ENCODE measurements around the gene OPCML. TPM values are rescaled to one million over a fixed set of nuclear protein-coding genes. Genes with fewer than 3 reads are reported as not detected.

OPCML gene
- total RNA-seq, 2 experiments from 2014 or later = not detected

DNA sequence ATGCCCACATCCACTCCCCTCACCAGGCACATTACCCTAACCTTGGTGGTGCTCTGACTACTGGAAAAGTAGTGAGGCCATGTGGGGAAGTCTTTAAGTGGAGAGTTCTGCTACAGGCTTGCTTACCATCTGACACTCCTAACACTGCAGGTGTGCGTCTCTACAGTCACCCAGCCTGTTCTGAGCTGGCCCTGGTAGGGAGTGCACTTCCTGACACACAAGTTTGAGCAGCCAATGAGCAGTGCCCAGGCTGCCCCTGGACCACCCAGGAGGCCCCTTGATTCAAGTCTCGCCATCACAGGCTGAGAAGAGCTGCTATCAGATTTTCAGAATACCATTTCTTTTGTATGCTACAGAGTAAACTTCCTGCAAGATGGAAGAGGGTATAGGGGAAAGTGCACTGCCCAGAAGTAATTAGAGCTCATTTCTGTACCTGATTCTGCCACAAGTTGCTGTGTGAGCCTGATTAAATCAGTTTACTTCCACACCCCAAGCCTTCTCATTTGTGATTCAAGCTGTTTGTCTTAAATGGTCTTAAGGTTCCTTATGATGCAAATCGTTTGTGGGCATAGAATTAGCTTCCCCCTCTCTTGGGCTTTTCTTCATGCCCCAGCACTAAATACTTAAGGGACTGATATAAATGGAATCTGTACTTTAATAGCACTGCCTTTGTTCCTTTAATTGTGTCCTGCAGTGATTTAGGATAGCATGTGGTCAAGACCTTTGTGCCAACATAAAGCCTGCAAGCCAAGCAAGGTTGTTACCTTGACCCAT, 22.2 kb downstream of the OPCML start:
- intact Hi-C loops (cut with DNase I, micrococcal nuclease) = no loop called here
- no peaks in the 10 kb centered on the region for H3K27me3 Mint-ChIP-seq
- no peak overlapping the region for H3K27ac Mint-ChIP-seq
- ATAC-seq = no peak
- H3K36me3 Mint-ChIP-seq (ENCODE audit: low read depth) = no peaks in the 10 kb centered on the region
- ChIA-PET CTCF (no interaction called here), POLR2A (interaction anchor here (0.6 kb wide), 1 partner anchor 288 kb away, joined by 3 read pairs; no protein-coding TSS in a partner anchor)
- H3K9me3 Mint-ChIP-seq (ENCODE audit: low read depth) = no peaks in the 10 kb centered on the region
- no peak overlapping the region for H3K4me3 Mint-ChIP-seq
- H3K4me1 Mint-ChIP-seq = no peaks in the 10 kb centered on the region
- no peak for DNase-seq

DNA sequence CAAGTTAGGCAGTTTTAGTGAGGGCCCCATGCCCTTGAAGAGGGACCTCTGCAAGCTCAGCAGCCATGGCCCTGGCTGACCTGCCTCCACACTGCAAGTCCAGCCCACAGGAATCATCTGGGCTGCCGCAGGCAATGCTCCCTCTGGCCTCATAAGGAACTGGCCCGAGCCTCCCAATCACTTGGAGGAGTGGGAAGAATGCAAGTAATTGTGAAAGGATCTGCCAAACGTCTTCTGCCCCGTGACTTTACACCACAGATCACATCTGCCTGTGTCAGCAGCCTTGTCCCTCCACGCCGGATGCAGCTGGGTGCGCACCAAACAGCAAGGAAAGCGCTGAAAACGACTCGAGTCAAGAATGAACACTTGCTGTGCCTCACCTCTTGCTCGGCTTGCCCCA, 23.8 kb downstream of the OPCML start:
- H3K27me3 Mint-ChIP-seq = no peaks in the 10 kb centered on the region
- CTCF ChIA-PET = no interaction called here
- intact Hi-C loops (cut with DNase I, micrococcal nuclease) = no loop called here

DNA sequence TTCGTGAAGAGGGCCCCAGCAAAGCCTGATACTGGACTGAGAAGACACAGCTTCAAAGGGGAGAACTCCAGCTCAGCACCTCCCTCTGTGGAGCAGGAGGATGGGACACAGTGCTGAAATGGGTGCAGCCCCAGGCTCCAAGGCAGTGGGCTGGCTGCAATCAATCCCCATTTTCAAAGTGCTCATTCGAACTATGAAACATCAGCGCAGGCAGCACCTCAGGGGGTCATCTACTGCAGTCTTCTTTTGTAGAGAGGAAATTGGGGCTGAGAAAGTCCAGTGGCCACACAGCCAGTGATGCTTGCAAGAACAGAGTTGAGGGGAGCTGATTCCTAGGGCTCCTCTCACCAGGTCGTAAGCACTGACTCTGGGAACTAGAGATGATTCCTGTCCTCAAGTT, 25.1 kb downstream of the OPCML start:
- Mint-ChIP-seq H3K27me3 (no peaks in the 10 kb centered on the region), H3K4me3 (no peak overlapping the region), H3K36me3 (ENCODE audit: low read depth) (no peaks in the 10 kb centered on the region), H3K27ac (no peak overlapping the region), H3K9me3 (ENCODE audit: low read depth) (no peaks in the 10 kb centered on the region), H3K4me1 (no peaks in the 10 kb centered on the region)
- CTCF ChIA-PET = no interaction called here
- POLR2A ChIA-PET = interaction anchor here (0.7 kb wide), 1 partner anchor 26 kb away, joined by 3 read pairs; no protein-coding TSS in a partner anchor
- intact Hi-C loops (cut with DNase I, micrococcal nuclease) = no loop called here
- DNase-seq = no peak
- ATAC-seq = no peak

More for the DNA sequence above, 23.8 kb downstream of the OPCML start:
- no peak overlapping the region for H3K27ac Mint-ChIP-seq
- DNase-seq (no peak), ATAC-seq (no peak)
- POLR2A ChIA-PET = no interaction called here
- H3K9me3 Mint-ChIP-seq (ENCODE audit: low read depth) = no peaks in the 10 kb centered on the region
- no peaks in the 10 kb centered on the region for H3K4me1 Mint-ChIP-seq
- H3K4me3 Mint-ChIP-seq = no peak overlapping the region
- H3K36me3 Mint-ChIP-seq (ENCODE audit: low read depth) = no peaks in the 10 kb centered on the region

DNA sequence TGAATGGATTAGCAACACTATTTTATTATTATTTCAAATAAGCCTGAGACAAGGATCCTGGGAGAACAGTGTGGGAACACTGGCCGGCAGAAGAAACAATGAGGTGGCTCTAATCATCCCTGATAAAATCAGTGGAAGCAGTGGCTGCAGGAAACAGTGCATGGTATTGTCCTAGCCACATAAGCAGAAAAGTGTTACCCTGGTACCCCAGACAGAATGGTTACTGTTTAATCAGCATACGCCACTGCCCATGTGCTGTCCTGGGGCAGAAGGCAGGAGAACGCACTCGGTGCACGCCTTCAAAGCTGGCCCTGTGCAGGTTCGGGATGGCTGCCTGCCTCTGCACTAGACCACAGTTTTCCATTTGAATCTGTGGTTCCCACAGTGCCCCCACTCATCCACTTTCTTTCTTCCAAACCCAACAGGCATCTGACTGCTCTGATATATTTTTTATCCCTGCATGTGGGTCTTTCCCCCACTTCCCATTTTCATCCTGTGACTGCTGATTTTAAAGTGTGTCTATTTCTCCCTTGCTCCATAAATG, 25.7 kb downstream of the OPCML start:
- no peak for DNase-seq
- H3K4me1 Mint-ChIP-seq = no peaks in the 10 kb centered on the region
- ChIA-PET POLR2A (no interaction called here), CTCF (no interaction called here)
- intact Hi-C loops (cut with DNase I, micrococcal nuclease) = no loop called here
- H3K27ac Mint-ChIP-seq = no peak overlapping the region
- no peaks in the 10 kb centered on the region for H3K27me3 Mint-ChIP-seq
- no peaks in the 10 kb centered on the region for H3K36me3 Mint-ChIP-seq (ENCODE audit: low read depth)
- H3K4me3 Mint-ChIP-seq = no peak overlapping the region
- ATAC-seq = no peak
- H3K9me3 Mint-ChIP-seq (ENCODE audit: low read depth) = no peaks in the 10 kb centered on the region

DNA sequence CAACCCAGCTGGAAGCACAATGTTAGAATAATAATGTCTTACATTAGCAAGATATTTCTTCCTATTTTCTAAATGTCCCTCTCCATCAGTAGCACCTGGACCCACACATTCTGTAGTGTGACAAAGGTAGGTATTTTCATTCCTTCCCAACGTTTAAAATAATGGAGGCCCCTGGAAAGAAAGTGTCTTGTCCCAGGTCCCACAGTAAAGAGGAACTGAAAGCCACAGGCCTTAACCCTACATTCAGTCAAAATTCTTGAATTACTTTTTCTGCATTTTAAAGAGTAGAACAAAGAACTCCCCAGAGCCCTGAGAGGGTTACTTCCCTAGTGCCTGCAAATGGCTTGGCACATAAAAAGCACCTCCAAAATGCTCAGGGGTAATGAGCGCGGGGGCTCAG, 26.3 kb downstream of the OPCML start:
- intact Hi-C loops (cut with DNase I, micrococcal nuclease) = no loop called here
- DNase-seq (no peak), ATAC-seq (no peak)
- no peak overlapping the region for H3K27ac Mint-ChIP-seq
- POLR2A ChIA-PET = no interaction called here
- no peaks in the 10 kb centered on the region for H3K9me3 Mint-ChIP-seq (ENCODE audit: low read depth)
- H3K27me3 Mint-ChIP-seq = no peaks in the 10 kb centered on the region
- H3K4me1 Mint-ChIP-seq = no peaks in the 10 kb centered on the region
- H3K36me3 Mint-ChIP-seq (ENCODE audit: low read depth) = no peaks in the 10 kb centered on the region
- CTCF ChIA-PET = no interaction called here
- no peak overlapping the region for H3K4me3 Mint-ChIP-seq

DNA sequence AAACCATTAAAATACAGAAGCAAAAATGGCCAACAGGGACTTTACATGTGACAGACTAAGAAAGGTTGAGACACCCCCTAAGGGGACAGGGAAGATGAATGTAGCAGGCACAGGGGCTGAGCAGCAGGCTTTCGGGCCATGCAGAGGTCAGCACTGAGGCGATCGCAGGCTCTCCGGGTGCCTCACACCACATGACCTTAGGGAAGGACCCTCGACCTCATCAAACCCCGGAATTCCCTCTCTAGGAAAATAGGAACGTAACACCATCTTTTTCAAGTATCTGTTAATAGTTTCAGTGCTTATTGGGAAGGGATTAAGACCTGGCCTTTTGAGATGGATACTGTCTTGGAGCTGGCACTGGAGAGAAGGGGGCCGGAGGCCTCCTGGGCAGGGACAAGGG, 27.4 kb downstream of the OPCML start:
- Mint-ChIP-seq H3K36me3 (ENCODE audit: low read depth) (no peaks in the 10 kb centered on the region), H3K27me3 (no peaks in the 10 kb centered on the region), H3K4me1 (no peaks in the 10 kb centered on the region), H3K27ac (no peak overlapping the region), H3K4me3 (no peak overlapping the region), H3K9me3 (ENCODE audit: low read depth) (no peaks in the 10 kb centered on the region)
- DNase-seq = no peak
- intact Hi-C loops (cut with DNase I, micrococcal nuclease) = no loop called here
- no peak for ATAC-seq
- ChIA-PET CTCF (no interaction called here), POLR2A (no interaction called here)

DNA sequence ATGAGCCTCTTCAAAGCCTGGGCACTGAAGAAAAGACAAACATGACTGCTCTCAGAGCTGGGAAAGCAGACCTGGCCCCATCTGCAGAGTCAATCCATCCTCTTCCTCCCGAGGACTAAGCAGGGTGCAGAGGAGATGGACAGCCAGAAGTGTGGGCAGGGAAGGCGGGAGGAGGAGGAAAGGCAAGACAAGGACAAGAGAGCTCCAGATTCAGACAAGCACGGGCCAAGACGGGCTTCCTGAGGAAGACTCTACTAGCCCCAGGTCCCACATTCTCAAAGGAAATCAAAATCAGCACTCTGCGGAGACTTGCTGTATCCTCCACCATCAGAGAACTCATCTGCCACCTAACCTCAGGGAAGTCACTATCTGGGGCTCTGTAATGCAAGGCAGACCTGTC, 28.5 kb downstream of the OPCML start:
- ChIA-PET POLR2A (no interaction called here), CTCF (no interaction called here)
- Mint-ChIP-seq H3K9me3 (ENCODE audit: low read depth) (no peaks in the 10 kb centered on the region), H3K4me1 (no peaks in the 10 kb centered on the region), H3K27ac (no peak overlapping the region), H3K27me3 (no peaks in the 10 kb centered on the region), H3K4me3 (no peak overlapping the region), H3K36me3 (ENCODE audit: low read depth) (no peaks in the 10 kb centered on the region)
- intact Hi-C loops (cut with DNase I, micrococcal nuclease) = no loop called here
- DNase-seq = no peak
- ATAC-seq = no peak

DNA sequence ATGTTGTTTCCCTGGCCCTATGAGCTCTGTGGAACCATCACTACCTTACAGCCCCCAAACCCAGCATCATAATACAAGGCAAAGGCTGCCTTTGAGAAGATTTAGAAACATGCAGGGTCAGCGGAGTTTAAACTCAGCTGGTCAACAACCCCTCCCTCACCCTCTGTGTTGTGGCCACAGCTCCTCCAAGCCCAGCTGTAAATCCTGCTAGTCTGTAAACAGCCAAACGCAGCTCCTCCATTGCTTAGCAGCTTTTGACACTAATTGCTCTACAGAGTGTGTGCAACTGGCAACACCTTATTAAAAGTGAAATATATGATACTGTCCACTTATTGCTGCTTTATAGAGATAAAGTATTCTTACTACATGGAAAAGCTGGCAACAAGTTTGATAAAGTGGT, 29.1 kb downstream of the OPCML start:
- H3K27me3 Mint-ChIP-seq = no peaks in the 10 kb centered on the region
- intact Hi-C loops (cut with DNase I, micrococcal nuclease) = no loop called here
- no peak overlapping the region for H3K27ac Mint-ChIP-seq
- H3K9me3 Mint-ChIP-seq (ENCODE audit: low read depth) = no peaks in the 10 kb centered on the region
- no peak overlapping the region for H3K4me3 Mint-ChIP-seq
- ATAC-seq (no peak), DNase-seq (no peak)
- no peaks in the 10 kb centered on the region for H3K4me1 Mint-ChIP-seq
- CTCF ChIA-PET = no interaction called here
- POLR2A ChIA-PET = no interaction called here
- H3K36me3 Mint-ChIP-seq (ENCODE audit: low read depth) = no peaks in the 10 kb centered on the region

DNA sequence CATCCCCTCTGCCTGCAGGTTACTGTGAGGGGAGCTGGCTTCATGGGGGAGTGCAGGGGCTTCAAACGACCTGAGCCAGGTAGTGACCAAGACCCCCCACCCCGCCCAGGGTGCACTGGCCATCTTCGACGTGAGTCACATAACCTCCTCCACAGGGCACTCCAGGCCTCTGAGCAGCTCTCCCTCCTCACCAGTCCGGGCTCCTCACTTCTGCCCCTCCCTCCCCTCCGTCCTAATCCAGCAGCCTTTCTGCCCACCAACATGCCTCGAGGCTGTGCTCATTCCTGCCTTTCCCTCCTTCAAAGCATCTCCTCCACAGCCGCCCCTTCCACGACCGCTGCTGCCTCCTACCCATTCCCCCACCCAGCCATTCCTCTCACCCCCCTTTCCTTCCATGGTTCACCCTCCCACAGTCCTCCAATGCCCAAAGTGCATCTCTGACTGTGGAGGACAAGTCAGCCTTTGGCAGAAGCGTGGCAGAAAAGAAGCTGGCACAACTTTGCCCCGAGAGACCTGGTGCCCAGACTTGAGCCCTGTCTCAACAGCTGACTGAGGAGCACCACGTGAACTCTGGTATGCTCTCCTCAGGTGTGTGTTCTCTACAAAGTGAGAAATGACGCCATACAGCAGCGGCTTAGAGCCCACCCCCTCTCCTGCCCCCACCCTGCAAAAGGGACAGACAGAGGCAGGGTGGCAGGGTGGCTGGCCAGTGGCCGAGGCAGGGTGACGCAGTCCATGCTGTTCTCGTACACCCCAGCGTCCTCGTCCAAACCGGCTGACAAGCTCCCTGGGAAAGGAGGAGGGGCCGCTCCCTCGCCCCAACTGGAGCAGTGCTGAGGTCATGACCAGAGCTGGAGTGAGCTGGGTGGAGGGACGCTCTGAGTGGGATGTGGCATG, 30.4 kb downstream of the OPCML start:
- intact Hi-C loops (cut with DNase I, micrococcal nuclease) = no loop called here
- Mint-ChIP-seq H3K27ac (no peak overlapping the region), H3K4me3 (no peak overlapping the region), H3K4me1 (no peaks in the 10 kb centered on the region), H3K36me3 (ENCODE audit: low read depth) (no peaks in the 10 kb centered on the region), H3K27me3 (no peaks in the 10 kb centered on the region), H3K9me3 (ENCODE audit: low read depth) (no peaks in the 10 kb centered on the region)
- DNase-seq (no peak), ATAC-seq (no peak)
- CTCF ChIA-PET = no interaction called here
- POLR2A ChIA-PET = no interaction called here

DNA sequence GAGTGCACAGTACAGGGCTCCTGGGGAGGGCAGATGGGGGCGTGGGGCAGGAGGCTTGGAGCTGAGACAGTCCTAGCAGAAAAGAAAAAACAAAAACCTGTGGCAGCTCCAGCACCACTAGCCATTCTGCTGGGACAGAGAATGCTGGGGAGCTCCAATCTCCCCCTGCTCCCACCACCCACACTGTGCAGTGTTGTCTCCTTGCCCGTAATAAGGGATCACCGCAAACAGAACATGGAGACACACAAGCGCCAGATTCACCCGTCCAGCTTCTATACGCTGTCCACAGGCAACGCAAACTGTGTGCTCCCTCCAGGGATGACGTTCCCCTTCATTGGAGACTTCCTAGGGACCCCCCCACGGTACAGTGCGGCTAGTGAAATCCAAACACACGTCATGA, 31.4 kb downstream of the OPCML start:
- no peaks in the 10 kb centered on the region for H3K9me3 Mint-ChIP-seq (ENCODE audit: low read depth)
- POLR2A ChIA-PET = no interaction called here
- DNase-seq = no peak
- no peak overlapping the region for H3K27ac Mint-ChIP-seq
- CTCF ChIA-PET = no interaction called here
- intact Hi-C loops (cut with DNase I, micrococcal nuclease) = no loop called here
- H3K4me3 Mint-ChIP-seq = no peak overlapping the region
- no peaks in the 10 kb centered on the region for H3K36me3 Mint-ChIP-seq (ENCODE audit: low read depth)
- ATAC-seq = no peak
- no peaks in the 10 kb centered on the region for H3K4me1 Mint-ChIP-seq
- H3K27me3 Mint-ChIP-seq = no peaks in the 10 kb centered on the region

DNA sequence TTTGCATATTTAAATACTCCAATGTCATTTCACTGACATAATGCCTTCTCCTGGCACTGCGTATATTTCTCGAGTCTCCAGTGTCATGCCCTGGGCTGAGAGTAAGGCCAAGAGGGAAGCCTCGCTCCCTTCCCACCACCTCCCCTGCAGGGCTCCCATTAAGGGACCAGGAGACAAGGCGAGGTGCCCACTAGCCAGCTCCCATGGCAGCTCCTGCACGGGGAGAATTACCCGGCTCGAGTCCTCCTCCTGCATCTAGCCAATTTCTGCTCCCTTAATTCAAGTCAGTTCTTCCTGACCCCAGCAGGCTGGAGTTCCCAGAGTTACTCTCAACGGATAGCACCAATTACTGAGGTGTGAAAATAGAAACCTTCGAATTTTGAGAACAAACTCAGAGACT, 31.9 kb downstream of the OPCML start:
- intact Hi-C loops (cut with DNase I, micrococcal nuclease) = no loop called here
- H3K27me3 Mint-ChIP-seq = no peaks in the 10 kb centered on the region
- ChIA-PET CTCF (no interaction called here), POLR2A (no interaction called here)
- no peaks in the 10 kb centered on the region for H3K9me3 Mint-ChIP-seq (ENCODE audit: low read depth)
- no peak overlapping the region for H3K4me3 Mint-ChIP-seq
- H3K27ac Mint-ChIP-seq = no peak overlapping the region
- DNase-seq (no peak), ATAC-seq (no peak)
- no peaks in the 10 kb centered on the region for H3K36me3 Mint-ChIP-seq (ENCODE audit: low read depth)
- no peaks in the 10 kb centered on the region for H3K4me1 Mint-ChIP-seq

DNA sequence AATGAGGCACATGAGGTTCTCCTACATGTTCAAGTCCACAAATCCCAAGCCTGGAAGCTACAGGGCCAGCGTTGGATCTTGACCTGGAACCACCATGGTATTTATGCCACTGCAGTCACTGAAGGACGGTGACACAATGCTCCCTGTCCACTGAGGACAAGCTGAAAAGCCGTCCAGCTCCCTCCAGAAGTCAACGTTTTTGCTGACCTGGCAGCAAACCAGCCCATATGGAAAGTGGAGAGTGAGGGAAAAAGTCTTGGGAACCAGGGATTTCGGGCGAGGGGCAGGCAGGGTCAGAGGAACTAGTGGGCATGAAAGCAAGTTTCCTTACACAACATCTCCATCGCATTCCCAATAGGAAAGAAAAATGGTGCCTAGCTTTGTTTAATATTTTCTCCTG, 33.3 kb downstream of the OPCML start:
- Mint-ChIP-seq H3K36me3 (ENCODE audit: low read depth) (no peaks in the 10 kb centered on the region), H3K27me3 (no peaks in the 10 kb centered on the region), H3K4me3 (no peak overlapping the region), H3K27ac (no peak overlapping the region), H3K9me3 (ENCODE audit: low read depth) (no peaks in the 10 kb centered on the region), H3K4me1 (no peaks in the 10 kb centered on the region)
- ChIA-PET POLR2A (no interaction called here), CTCF (interaction anchor here (0.8 kb wide), 1 partner anchor 72 kb away, joined by 3 read pairs; no protein-coding TSS in a partner anchor)
- ATAC-seq (no peak), DNase-seq (no peak)
- intact Hi-C loops (cut with DNase I, micrococcal nuclease) = no loop called here
